ENCODE data around the gene MAGOH. TPM values are rescaled to one million over a fixed set of nuclear protein-coding genes. Genes with fewer than 3 reads are reported as not detected.

MAGOH gene
- total and polyA plus RNA-seq, 4 donors: 16.4 to 32.5 (median 26.5) TPM

DNA sequence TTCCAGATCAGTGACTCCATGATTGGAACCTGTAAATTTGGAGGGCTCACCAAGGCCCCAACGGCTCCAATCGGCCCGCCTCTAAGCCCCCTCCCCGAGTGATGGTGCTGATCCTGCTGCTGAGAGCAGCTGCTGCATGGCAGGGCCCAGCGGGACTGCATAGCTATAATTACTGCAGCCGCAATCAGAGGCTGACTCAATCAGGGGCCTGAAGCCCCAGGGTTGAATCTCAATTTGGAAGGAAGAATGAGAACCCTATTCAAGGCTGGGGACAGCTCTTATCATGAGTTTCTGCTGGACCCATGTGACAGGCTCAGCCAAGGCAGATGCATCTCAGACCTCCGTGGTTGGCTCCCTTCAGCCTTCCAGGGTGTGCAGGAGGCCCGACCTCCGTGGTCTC, 42.8 kb upstream of the MAGOH start:
- H3K4me3 ChIP-seq (ENCODE audit: low read depth in 1 of 3, low read length in 3 of 3): no peak overlapping the region
- 87% methylated on average over 9 of the region's 9 CpGs for WGBS
- H3K9ac ChIP-seq (ENCODE audit: low read depth in 1 of 2, low read length in 2 of 2): no peak overlapping the region
- no peaks in the 10 kb centered on the region for H3K36me3 ChIP-seq (ENCODE audit: control insufficient read depth in 4 of 4, insufficient read depth in 3 of 4, low read depth in 1 of 4, low read length in 3 of 4)
- no peak overlapping the region for H3K27ac ChIP-seq (ENCODE audit: low read depth in 1 of 2, low read length in 2 of 2)
- DNase-seq (ENCODE audit: low spot score): no peak
- H3K9me3 ChIP-seq (ENCODE audit: control insufficient read depth in 4 of 4, low read length in 3 of 4): no peaks in the 10 kb centered on the region
- H3K27me3 ChIP-seq (ENCODE audit: control insufficient read depth in 4 of 4, insufficient read depth in 4 of 4, low read length in 3 of 4): no peaks in the 10 kb centered on the region
- TF ChIP-seq HNF4G (IDR thresholded peaks at IDR 0.05) (no peak), EGR1 (IDR thresholded peaks at IDR 0.05; ENCODE audit: low read depth in 2 of 2) (no peak), SP1 (IDR thresholded peaks at IDR 0.05) (no peak), TAF1 (conservative IDR thresholded peaks at IDR 0.05) (no peak), FOXA2 (IDR thresholded peaks at IDR 0.05) (no peak), HNF4A (conservative IDR thresholded peaks at IDR 0.05) (no peak), RAD21 (IDR thresholded peaks at IDR 0.05) (no peak), RXRA (IDR thresholded peaks at IDR 0.05) (no peak), YY1 (IDR thresholded peaks at IDR 0.05) (no peak), FOXA1 (IDR thresholded peaks at IDR 0.05) (no peak), NR2F2 (IDR thresholded peaks at IDR 0.05) (no peak), JUND (IDR thresholded peaks at IDR 0.05) (no peak), GABPA (IDR thresholded peaks at IDR 0.05 in 1 of 2, conservative IDR thresholded peaks at IDR 0.05 in 1 of 2) (no peak)
- TF ChIP-seq, protein P1, sequence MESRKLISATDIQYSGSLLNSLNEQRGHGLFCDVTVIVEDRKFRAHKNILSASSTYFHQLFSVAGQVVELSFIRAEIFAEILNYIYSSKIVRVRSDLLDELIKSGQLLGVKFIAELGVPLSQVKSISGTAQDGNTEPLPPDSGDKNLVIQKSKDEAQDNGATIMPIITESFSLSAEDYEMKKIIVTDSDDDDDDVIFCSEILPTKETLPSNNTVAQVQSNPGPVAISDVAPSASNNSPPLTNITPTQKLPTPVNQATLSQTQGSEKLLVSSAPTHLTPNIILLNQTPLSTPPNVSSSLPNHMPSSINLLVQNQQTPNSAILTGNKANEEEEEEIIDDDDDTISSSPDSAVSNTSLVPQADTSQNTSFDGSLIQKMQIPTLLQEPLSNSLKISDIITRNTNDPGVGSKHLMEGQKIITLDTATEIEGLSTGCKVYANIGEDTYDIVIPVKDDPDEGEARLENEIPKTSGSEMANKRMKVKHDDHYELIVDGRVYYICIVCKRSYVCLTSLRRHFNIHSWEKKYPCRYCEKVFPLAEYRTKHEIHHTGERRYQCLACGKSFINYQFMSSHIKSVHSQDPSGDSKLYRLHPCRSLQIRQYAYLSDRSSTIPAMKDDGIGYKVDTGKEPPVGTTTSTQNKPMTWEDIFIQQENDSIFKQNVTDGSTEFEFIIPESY (IDR thresholded peaks at IDR 0.05): no peak
- TF ChIP-seq, protein P2, sequence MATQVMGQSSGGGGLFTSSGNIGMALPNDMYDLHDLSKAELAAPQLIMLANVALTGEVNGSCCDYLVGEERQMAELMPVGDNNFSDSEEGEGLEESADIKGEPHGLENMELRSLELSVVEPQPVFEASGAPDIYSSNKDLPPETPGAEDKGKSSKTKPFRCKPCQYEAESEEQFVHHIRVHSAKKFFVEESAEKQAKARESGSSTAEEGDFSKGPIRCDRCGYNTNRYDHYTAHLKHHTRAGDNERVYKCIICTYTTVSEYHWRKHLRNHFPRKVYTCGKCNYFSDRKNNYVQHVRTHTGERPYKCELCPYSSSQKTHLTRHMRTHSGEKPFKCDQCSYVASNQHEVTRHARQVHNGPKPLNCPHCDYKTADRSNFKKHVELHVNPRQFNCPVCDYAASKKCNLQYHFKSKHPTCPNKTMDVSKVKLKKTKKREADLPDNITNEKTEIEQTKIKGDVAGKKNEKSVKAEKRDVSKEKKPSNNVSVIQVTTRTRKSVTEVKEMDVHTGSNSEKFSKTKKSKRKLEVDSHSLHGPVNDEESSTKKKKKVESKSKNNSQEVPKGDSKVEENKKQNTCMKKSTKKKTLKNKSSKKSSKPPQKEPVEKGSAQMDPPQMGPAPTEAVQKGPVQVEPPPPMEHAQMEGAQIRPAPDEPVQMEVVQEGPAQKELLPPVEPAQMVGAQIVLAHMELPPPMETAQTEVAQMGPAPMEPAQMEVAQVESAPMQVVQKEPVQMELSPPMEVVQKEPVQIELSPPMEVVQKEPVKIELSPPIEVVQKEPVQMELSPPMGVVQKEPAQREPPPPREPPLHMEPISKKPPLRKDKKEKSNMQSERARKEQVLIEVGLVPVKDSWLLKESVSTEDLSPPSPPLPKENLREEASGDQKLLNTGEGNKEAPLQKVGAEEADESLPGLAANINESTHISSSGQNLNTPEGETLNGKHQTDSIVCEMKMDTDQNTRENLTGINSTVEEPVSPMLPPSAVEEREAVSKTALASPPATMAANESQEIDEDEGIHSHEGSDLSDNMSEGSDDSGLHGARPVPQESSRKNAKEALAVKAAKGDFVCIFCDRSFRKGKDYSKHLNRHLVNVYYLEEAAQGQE (IDR thresholded peaks at IDR 0.05): no peak
- TF ChIP-seq, protein P3, sequence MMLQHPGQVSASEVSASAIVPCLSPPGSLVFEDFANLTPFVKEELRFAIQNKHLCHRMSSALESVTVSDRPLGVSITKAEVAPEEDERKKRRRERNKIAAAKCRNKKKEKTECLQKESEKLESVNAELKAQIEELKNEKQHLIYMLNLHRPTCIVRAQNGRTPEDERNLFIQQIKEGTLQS (IDR thresholded peaks at IDR 0.05): no peak
- TF ChIP-seq, protein P4, sequence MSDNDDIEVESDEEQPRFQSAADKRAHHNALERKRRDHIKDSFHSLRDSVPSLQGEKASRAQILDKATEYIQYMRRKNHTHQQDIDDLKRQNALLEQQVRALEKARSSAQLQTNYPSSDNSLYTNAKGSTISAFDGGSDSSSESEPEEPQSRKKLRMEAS (IDR thresholded peaks at IDR 0.05): no peak
- TF ChIP-seq, protein P5, sequence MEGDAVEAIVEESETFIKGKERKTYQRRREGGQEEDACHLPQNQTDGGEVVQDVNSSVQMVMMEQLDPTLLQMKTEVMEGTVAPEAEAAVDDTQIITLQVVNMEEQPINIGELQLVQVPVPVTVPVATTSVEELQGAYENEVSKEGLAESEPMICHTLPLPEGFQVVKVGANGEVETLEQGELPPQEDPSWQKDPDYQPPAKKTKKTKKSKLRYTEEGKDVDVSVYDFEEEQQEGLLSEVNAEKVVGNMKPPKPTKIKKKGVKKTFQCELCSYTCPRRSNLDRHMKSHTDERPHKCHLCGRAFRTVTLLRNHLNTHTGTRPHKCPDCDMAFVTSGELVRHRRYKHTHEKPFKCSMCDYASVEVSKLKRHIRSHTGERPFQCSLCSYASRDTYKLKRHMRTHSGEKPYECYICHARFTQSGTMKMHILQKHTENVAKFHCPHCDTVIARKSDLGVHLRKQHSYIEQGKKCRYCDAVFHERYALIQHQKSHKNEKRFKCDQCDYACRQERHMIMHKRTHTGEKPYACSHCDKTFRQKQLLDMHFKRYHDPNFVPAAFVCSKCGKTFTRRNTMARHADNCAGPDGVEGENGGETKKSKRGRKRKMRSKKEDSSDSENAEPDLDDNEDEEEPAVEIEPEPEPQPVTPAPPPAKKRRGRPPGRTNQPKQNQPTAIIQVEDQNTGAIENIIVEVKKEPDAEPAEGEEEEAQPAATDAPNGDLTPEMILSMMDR (IDR thresholded peaks at IDR 0.05; ENCODE audit: low read depth, low read length, missing input control): no peak
- no peaks in the 10 kb centered on the region for H3K4me1 ChIP-seq (ENCODE audit: control insufficient read depth in 4 of 4, insufficient read depth in 4 of 4, low read length in 3 of 4)
